GM18951 (cell line): ENCODE results near the gene EPC1.

Source experiments
- POLR2A ChIP-seq: IDR thresholded peaks from 4 replicates; pipeline ENCODE4 v1.6.1; 2011; ENCODE audit warnings: mild to moderate bottlenecking; ENCODE audit not compliant: insufficient read length, insufficient read depth; ENCODE audit errors: extremely low read depth
- in situ Hi-C: fragments of 300-500 bp; cut with MboI; formaldehyde crosslinking; loops from one replicate; pipeline ENCODE4 v1.12.0; 2022; ENCODE audit warnings: low sequenced_read_pairs, mixed read lengths, inconsistent platforms; ENCODE audit not compliant: unreplicated experiment

The EPC1 gene

DNA sequence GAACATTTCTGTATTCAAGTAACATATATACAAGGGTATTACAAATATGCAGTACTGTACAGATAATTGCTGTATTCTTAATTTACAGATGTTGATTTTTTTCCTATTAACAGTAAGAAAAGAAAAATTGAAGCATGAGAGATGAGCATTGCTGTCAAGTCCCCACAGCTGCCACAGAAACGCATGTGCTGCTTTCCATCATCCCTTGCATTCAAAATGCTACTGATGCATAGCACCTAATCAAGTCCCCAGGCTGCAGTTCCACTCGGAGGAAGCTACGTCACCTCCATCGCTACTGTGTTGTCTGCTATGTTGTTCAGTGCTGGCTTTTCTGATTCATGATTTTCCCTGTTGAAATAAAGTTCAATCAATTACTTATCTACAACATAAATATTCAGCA is 78.2 kb downstream of the EPC1 start:
- TF ChIP-seq POLR2A: no peak

DNA sequence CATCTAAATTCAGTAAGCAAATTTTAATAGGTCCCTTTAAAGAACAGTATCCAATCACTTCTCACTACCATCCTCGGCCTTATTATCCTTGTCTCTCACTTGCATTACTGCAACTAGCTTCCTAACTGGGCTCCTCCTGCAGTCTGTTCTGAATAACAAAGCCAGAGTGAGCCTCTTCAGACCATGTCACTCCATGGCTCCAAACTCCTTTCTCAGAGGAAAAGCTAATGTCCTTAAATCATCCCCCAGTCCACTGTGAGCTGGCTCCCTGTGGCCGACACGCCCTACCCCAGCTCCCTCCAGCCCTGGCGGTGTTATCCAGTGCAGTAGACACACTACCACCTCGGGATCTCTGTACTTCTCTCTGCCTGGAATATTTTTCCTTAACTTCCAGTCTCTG is 80.0 kb downstream of the EPC1 start:
- TF ChIP-seq POLR2A: no peak
- in situ Hi-C loops: no loop called here

More for the DNA sequence above, 78.2 kb downstream of the EPC1 start:
- in situ Hi-C loops: no loop called here

DNA sequence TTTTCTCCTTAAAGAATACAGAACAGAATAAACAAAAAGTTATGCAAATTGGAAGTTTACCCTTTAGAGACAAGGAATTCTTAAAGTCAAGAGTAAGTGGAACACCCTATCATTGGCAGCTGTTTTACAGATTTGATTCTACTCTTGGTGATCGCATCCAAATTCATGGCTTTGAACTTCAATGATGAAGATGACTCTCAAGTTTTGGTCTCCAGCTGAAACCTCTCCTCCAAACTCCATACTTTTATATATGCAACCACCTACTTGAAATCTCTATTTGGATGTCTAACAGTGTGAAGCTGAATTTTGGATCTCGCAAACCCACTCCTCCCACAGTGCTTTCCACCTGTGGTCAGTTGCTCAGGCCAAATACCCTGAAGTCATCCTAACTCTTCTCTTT is 80.4 kb downstream of the EPC1 start:
- TF ChIP-seq POLR2A: no peak
- in situ Hi-C loops: no loop called here

DNA sequence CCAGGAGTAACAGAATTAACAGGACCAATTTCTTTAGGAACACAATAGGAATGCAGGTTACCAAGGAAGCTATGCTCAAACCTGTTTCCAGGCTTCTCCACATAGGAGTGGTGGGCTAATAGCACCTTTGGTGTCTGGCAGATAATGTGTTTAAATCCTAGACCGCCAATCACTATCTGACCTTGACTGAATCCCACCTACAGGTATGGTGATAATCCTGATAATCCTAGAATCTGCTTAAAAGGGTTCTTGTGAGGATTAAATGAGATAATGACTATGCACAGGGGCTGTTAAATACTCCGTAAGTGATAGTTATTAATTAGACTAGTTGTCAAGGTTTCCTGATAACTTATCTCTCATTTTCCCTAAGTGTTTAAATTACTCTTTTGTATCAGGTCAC is 81.2 kb downstream of the EPC1 start:
- in situ Hi-C loops: no loop called here
- no peak for TF ChIP-seq POLR2A

DNA sequence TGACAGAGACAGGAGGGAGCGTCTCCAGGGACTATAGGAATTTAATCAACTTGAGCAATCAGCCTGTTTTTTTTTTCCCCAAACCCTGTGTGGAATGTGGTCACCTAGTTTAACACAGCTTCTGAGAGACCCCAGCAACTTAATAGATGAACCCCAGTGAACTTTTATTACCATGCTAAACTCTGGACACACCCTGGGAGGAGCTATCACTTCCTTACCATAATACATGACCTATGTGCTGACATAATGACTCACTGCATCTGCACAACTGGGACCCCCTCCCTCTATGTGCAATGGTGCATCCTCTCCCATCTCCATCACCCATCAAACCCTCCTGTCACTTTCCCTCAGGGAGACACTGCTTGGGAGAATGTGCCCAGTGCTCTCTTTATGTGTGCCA is 83.7 kb downstream of the EPC1 start:
- no peak for TF ChIP-seq POLR2A
- in situ Hi-C loops: no loop called here

DNA sequence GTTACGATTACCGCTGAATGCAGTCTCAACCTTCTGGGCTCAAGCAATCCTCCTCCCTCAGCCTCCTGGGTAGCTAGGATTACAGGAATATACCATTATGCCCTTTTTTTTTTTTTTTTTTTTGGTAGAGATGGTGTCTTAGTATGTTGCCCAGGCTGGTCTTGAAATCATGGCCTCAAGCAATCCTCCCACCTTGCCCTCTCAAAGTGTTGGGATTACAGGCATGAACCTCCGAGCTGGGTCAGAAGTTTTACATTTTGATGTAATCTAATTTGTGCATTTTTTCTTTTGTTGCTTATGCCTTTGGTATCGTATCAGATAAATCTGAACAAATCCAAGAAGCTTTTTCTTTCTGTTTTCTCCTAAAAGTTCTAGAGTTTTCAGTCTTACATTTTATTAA is 87.4 kb downstream of the EPC1 start:
- in situ Hi-C loops: loop anchor here (10.0 kb wide), 1 partner anchor 95 kb away; no protein-coding TSS in a partner anchor
- no peak for TF ChIP-seq POLR2A

DNA sequence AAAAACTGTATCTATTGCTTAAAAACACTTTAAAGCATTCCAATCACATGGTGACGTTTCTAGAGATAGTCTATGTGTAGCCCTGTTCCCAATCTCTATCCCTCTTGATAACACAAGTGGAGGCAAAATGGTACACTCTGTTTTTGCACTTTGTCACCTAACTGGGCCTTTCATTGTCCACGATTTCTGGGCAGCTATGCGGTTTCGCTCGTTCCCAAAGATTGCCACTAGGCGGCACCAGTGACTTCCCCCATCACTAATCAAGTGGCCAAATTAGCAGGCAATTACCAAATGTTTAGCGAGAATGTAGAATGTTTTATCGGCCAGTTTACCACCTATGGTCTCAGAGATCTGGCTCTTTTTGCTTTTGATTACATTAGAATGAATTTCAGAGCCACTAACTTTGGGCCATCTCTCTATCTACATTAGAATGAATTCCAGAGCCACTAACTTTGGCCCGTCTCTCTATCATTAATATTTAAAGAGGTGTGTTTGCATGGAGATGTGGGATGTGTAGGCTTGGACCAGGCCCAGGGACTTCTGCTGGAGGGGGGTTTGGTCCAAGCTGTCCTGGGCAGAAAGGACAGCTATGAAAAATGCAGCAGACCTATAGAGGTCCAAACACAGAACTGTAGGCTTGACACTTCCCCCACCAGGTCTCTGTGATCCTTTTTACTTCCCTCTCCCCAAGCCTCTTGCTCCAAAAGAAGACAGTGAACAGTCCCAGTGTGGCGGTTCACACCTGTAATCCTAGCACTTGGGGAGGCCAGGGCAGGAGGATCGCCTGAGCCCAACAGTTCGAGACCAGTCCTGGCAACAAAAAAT is 90.1 kb downstream of the EPC1 start:
- no peak for TF ChIP-seq POLR2A
- in situ Hi-C loops: loop anchor here (10.0 kb wide), 1 partner anchor 98 kb away; no protein-coding TSS in a partner anchor

DNA sequence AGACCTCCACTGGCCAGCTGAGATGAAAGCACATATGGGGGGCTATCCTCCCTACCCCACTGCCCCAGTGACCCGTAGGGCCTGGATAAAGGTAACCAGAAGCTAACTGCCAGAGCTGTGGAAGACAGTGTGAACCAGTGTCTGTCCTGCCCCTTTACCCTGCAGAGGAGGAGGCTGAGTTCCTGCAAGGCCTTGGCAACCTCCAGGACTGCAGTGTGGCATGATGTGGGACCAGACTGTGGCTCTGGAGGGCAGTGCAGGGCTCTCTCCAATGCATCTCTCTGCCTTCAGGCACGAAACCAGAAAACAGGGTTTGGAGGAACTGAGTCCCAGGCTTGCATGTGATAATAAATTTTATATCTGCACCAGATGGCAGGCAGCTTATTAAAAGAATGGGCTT is 93.1 kb downstream of the EPC1 start:
- in situ Hi-C loops: loop anchor here (10.0 kb wide), 1 partner anchor 101 kb away; no protein-coding TSS in a partner anchor
- TF ChIP-seq POLR2A: no peak

DNA sequence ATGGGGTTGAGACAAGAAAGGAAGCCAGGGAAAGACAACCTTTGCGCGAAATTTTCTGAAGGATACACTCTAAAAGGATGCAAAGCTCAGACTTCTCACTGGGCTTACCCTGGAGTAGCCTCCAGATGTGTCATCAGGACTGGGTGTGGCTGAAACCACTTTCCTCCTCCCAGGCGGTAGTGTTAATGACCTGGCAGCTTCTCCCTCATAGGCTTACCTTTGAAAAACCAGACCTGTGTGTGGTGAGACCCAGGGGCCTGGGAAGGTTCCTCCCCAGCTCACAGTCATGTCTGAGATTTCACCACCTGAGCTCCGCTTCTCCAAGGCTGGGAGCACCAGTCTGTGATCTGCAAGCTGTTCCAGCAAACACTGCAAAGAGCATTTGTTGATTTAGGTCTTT is 93.7 kb downstream of the EPC1 start:
- no peak for TF ChIP-seq POLR2A
- in situ Hi-C loops: loop anchor here (10.0 kb wide), 1 partner anchor 102 kb away; no protein-coding TSS in a partner anchor

DNA sequence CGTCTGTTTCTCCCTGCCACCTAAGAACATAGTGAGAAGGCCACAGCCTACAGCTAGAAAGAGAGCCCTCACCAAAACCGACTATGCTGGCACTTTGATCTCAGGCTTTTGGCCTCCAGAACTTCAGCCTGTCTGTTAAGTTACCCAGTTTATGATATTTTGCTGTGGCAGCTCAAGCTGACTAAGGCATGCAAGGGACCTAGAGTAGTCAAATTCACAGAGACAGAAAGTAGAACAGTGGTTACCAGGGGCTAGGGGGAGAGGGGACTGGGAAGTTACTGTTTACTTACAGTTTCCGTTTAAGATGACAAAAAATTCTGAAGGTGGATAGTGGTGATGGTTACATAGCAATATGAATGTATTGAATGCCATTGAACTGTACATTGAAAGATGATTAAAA is 96.5 kb downstream of the EPC1 start:
- in situ Hi-C loops: loop anchor here (10.0 kb wide), 1 partner anchor 104 kb away; no protein-coding TSS in a partner anchor

DNA sequence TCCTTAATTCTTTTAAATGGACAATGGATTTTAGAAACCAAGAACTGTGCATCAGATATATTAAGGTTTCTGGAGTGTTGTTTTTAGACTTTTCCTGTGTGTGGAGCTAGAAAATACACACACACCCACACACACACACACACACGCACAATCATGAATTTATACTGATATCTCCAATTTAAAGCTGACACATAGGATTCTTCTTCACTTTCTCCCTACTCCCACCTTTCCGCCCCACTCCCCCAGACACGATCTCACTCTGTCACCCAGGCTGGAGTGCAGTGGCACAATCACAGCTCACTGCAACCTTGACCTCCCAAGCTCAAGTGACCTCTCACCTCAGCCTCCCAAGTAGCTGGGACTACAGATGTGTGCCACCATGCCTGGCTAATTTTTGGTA is 100.3 kb downstream of the EPC1 start:
- in situ Hi-C loops: no loop called here
- no peak for TF ChIP-seq POLR2A

DNA sequence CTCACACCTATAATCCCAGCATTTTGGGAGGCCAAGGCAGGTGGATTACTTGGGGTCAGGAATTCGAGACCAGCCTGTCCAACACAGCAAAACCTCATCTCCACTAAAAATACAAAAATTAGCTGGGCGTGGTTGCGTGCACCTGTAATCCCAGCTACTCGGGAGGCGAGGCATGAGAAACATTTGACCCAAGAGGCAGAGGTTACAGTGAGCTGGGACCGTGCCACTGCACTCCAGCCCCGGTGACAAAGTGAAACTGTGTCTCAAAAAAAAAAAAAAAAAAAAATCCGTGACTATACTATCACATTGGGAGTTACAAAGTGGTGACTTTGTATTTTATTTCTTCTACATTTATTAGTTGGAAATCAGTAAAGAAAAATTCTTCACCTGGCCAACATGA is 101.2 kb downstream of the EPC1 start:
- TF ChIP-seq POLR2A: no peak
- in situ Hi-C loops: no loop called here

DNA sequence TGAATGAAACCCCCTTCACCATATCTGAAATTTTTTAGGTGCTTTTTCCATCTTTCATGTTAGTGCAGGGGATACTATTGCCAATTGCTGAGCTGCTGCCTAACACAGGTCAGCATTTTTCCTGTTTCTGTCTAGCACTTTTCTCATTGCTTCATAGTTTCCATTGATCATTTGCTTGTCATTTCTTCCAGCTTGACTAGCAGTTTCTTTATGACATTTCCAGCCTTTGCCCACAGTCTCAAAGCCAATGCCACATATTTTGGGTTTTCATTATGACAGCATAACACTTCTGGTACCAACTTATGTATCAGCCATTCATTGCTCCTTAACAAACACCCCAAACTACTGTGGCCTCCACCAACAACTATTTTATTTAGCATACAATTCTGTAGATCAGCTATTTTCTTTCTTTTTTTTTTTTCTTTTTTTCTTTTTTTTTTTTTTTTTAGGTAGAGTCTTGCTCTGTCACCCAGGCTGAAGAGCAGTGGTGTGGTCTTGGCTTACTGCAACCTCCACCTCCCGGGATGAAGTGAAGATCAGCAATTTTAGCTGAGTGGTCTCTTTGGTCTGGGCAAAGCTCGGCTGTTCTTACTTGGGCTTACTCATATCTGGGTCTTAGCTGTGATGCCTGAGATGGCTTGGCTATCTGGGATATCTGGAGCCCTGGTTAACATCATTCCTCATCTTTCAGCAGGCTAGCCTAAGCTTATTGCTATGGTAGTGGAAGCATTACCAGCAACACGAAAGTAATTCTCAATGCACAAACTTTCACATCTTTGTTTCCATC is 102.3 kb downstream of the EPC1 start:
- in situ Hi-C loops: no loop called here
- no peak for TF ChIP-seq POLR2A

DNA sequence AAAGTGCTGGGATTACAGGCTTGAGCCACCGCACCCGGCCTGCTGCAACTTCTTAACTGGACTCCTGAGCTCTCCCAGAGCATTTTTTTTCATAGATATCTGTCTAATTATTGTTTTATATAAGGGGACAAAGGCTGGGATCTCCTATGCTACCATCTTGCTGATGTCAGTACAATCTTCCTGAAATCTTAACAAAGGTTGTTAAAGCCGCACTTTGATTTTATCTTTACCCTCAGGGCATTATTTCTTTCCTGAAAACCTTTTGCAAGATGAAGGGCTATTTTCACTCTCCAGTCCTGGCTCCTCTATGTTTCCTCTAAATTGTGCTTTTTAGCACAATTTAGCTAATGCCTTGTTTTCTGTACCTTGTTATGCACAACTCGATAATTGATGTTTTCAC is 102.9 kb downstream of the EPC1 start:
- no peak for TF ChIP-seq POLR2A
- in situ Hi-C loops: no loop called here
